ENCODE data around the gene CYYR1. TPM values are rescaled to one million over a fixed set of nuclear protein-coding genes. Genes with fewer than 3 reads are reported as not detected.

CYYR1 gene
- total RNA-seq, 2 experiments from 2014 or later, result not detected

GRCh38 chr21:26457817-26458216, 115.3 kb downstream of the CYYR1 start:
- H3K9me3 Mint-ChIP-seq, result no peaks in the 10 kb centered on the region
- no peaks in the 10 kb centered on the region for H3K36me3 Mint-ChIP-seq
- DNase-seq, result no peak
- H3K4me3 Mint-ChIP-seq, result no peak overlapping the region
- H3K27ac Mint-ChIP-seq, result no peak overlapping the region
- POLR2A ChIA-PET, result no interaction called here
- H3K4me1 Mint-ChIP-seq, result no peaks in the 10 kb centered on the region
- no peaks in the 10 kb centered on the region for H3K27me3 Mint-ChIP-seq
- ATAC-seq (ENCODE audit: low read depth), result no peak

GRCh38 chr21:26453267-26453666, 119.8 kb downstream of the CYYR1 start:
- Mint-ChIP-seq H3K36me3 (no peaks in the 10 kb centered on the region), H3K27me3 (no peaks in the 10 kb centered on the region)
- POLR2A ChIA-PET, result no interaction called here

GRCh38 chr21:26451081-26451740, 121.9 kb downstream of the CYYR1 start:
- DNase-seq (no peak), ATAC-seq (ENCODE audit: low read depth) (no peak)
- no peak overlapping the region for H3K4me3 Mint-ChIP-seq
- POLR2A ChIA-PET, result no interaction called here
- no peaks in the 10 kb centered on the region for H3K27me3 Mint-ChIP-seq
- no peak overlapping the region for H3K27ac Mint-ChIP-seq
- no peaks in the 10 kb centered on the region for H3K9me3 Mint-ChIP-seq
- no peaks in the 10 kb centered on the region for H3K4me1 Mint-ChIP-seq
- no peaks in the 10 kb centered on the region for H3K36me3 Mint-ChIP-seq

More at GRCh38 chr21:26453267-26453666, 119.8 kb downstream of the CYYR1 start:
- ATAC-seq (ENCODE audit: low read depth) (no peak), DNase-seq (no peak)
- H3K27ac Mint-ChIP-seq, result no peak overlapping the region
- H3K4me3 Mint-ChIP-seq, result no peak overlapping the region
- no peaks in the 10 kb centered on the region for H3K9me3 Mint-ChIP-seq
- no peaks in the 10 kb centered on the region for H3K4me1 Mint-ChIP-seq

GRCh38 chr21:26449161-26449560, 123.9 kb downstream of the CYYR1 start:
- no peak overlapping the region for H3K4me3 Mint-ChIP-seq
- POLR2A ChIA-PET, result no interaction called here
- H3K27me3 Mint-ChIP-seq, result no peaks in the 10 kb centered on the region
- DNase-seq (no peak), ATAC-seq (ENCODE audit: low read depth) (no peak)
- H3K4me1 Mint-ChIP-seq, result no peaks in the 10 kb centered on the region
- H3K36me3 Mint-ChIP-seq, result no peaks in the 10 kb centered on the region
- no peaks in the 10 kb centered on the region for H3K9me3 Mint-ChIP-seq
- H3K27ac Mint-ChIP-seq, result no peak overlapping the region

GRCh38 chr21:26448751-26449150, 124.3 kb downstream of the CYYR1 start:
- H3K27me3 Mint-ChIP-seq, result no peaks in the 10 kb centered on the region
- no peak overlapping the region for H3K27ac Mint-ChIP-seq
- POLR2A ChIA-PET, result no interaction called here
- no peaks in the 10 kb centered on the region for H3K9me3 Mint-ChIP-seq
- no peak for DNase-seq
- H3K4me1 Mint-ChIP-seq, result no peaks in the 10 kb centered on the region
- no peak for ATAC-seq (ENCODE audit: low read depth)
- H3K36me3 Mint-ChIP-seq, result no peaks in the 10 kb centered on the region
- H3K4me3 Mint-ChIP-seq, result no peak overlapping the region

GRCh38 chr21:26447932-26448475, 125.1 kb downstream of the CYYR1 start:
- ATAC-seq (ENCODE audit: low read depth) (no peak), DNase-seq (no peak)
- no peak overlapping the region for H3K27ac Mint-ChIP-seq
- H3K4me1 Mint-ChIP-seq, result no peaks in the 10 kb centered on the region
- H3K9me3 Mint-ChIP-seq, result no peaks in the 10 kb centered on the region
- no peak overlapping the region for H3K4me3 Mint-ChIP-seq
- POLR2A ChIA-PET, result no interaction called here
- no peaks in the 10 kb centered on the region for H3K36me3 Mint-ChIP-seq
- H3K27me3 Mint-ChIP-seq, result no peaks in the 10 kb centered on the region

GRCh38 chr21:26445440-26445839, 127.6 kb downstream of the CYYR1 start:
- no peaks in the 10 kb centered on the region for H3K9me3 Mint-ChIP-seq

GRCh38 chr21:26444646-26445045, 128.4 kb downstream of the CYYR1 start:
- Mint-ChIP-seq H3K27ac (no peak overlapping the region), H3K36me3 (no peaks in the 10 kb centered on the region), H3K27me3 (no peaks in the 10 kb centered on the region), H3K4me3 (no peak overlapping the region), H3K9me3 (no peaks in the 10 kb centered on the region), H3K4me1 (no peaks in the 10 kb centered on the region)
- DNase-seq (no peak), ATAC-seq (ENCODE audit: low read depth) (no peak)
- POLR2A ChIA-PET, result no interaction called here

More at GRCh38 chr21:26445440-26445839, 127.6 kb downstream of the CYYR1 start:
- Mint-ChIP-seq H3K4me1 (no peaks in the 10 kb centered on the region), H3K27ac (no peak overlapping the region), H3K4me3 (no peak overlapping the region), H3K36me3 (no peaks in the 10 kb centered on the region), H3K27me3 (no peaks in the 10 kb centered on the region)
- POLR2A ChIA-PET, result no interaction called here
- no peak for ATAC-seq (ENCODE audit: low read depth)
- no peak for DNase-seq

GRCh38 chr21:26443867-26444266, 129.2 kb downstream of the CYYR1 start:
- no peaks in the 10 kb centered on the region for H3K9me3 Mint-ChIP-seq
- no peak overlapping the region for H3K4me3 Mint-ChIP-seq
- no peak for DNase-seq
- H3K27ac Mint-ChIP-seq, result no peak overlapping the region
- ATAC-seq (ENCODE audit: low read depth), result no peak
- POLR2A ChIA-PET, result no interaction called here
- no peaks in the 10 kb centered on the region for H3K4me1 Mint-ChIP-seq
- peaks cover 2% of the 10 kb centered on the region for H3K27me3 Mint-ChIP-seq
- no peaks in the 10 kb centered on the region for H3K36me3 Mint-ChIP-seq

GRCh38 chr21:26443291-26443690, 129.8 kb downstream of the CYYR1 start:
- H3K4me1 Mint-ChIP-seq, result no peaks in the 10 kb centered on the region
- DNase-seq (no peak), ATAC-seq (ENCODE audit: low read depth) (no peak)
- H3K27me3 Mint-ChIP-seq, result peaks cover 2% of the 10 kb centered on the region
- H3K4me3 Mint-ChIP-seq, result no peak overlapping the region
- H3K36me3 Mint-ChIP-seq, result no peaks in the 10 kb centered on the region
- POLR2A ChIA-PET, result no interaction called here
- H3K9me3 Mint-ChIP-seq, result no peaks in the 10 kb centered on the region
- no peak overlapping the region for H3K27ac Mint-ChIP-seq

- DNase-seq, result no peak
- no peaks in the 10 kb centered on the region for H3K36me3 Mint-ChIP-seq
Observed at GRCh38 chr21:26441149-26441548, 131.9 kb downstream of the CYYR1 start.

GRCh38 chr21:26438976-26439375, 134.1 kb downstream of the CYYR1 start:
- no peak overlapping the region for H3K27ac Mint-ChIP-seq
- no peak for ATAC-seq (ENCODE audit: low read depth)
- peaks cover 2% of the 10 kb centered on the region for H3K27me3 Mint-ChIP-seq
- no peaks in the 10 kb centered on the region for H3K4me1 Mint-ChIP-seq
- H3K9me3 Mint-ChIP-seq, result no peaks in the 10 kb centered on the region
- no peak overlapping the region for H3K4me3 Mint-ChIP-seq
- POLR2A ChIA-PET, result no interaction called here
- no peaks in the 10 kb centered on the region for H3K36me3 Mint-ChIP-seq
- no peak for DNase-seq

More at GRCh38 chr21:26441149-26441548, 131.9 kb downstream of the CYYR1 start:
- Mint-ChIP-seq H3K27me3 (peaks cover 2% of the 10 kb centered on the region), H3K4me3 (no peak overlapping the region), H3K4me1 (no peaks in the 10 kb centered on the region), H3K9me3 (no peaks in the 10 kb centered on the region), H3K27ac (no peak overlapping the region)
- no peak for ATAC-seq (ENCODE audit: low read depth)
- POLR2A ChIA-PET, result no interaction called here

- POLR2A ChIA-PET, result no interaction called here
- Mint-ChIP-seq H3K27me3 (peaks cover 2% of the 10 kb centered on the region), H3K4me3 (no peak overlapping the region), H3K4me1 (no peaks in the 10 kb centered on the region), H3K36me3 (no peaks in the 10 kb centered on the region), H3K27ac (no peak overlapping the region), H3K9me3 (no peaks in the 10 kb centered on the region)
- ATAC-seq (ENCODE audit: low read depth), result no peak
- no peak for DNase-seq
Observed at GRCh38 chr21:26437326-26438009, 135.6 kb downstream of the CYYR1 start.

GRCh38 chr21:26433386-26433785, 139.7 kb downstream of the CYYR1 start:
- no peak overlapping the region for H3K4me3 Mint-ChIP-seq
- H3K9me3 Mint-ChIP-seq, result no peaks in the 10 kb centered on the region
- ATAC-seq (ENCODE audit: low read depth) (no peak), DNase-seq (no peak)
- H3K27ac Mint-ChIP-seq, result no peak overlapping the region
- POLR2A ChIA-PET, result no interaction called here
- no peaks in the 10 kb centered on the region for H3K36me3 Mint-ChIP-seq
- no peaks in the 10 kb centered on the region for H3K4me1 Mint-ChIP-seq
- H3K27me3 Mint-ChIP-seq, result no peaks in the 10 kb centered on the region

Measured in activated naive CD8-positive, alpha-beta T cell treated with anti-CD3 and anti-CD28 coated beads, Interleukin-2, amount 10 ng/mL, durations not matched to agents 7 days and 5 days (primary cell).